ENCODE data around the gene SLC35F5. TPM values are rescaled to one million over a fixed set of nuclear protein-coding genes. Genes with fewer than 3 reads are reported as not detected.
A peak's percentile ranks its signal among the peaks of the same experiment; 100 is the strongest.

The SLC35F5 gene
- total and polyA plus RNA-seq, 2 of the 13 experiments (the other 11 are each of a cell fraction or from before 2014, with no cell fraction given) = 139 to 174 TPM

DNA sequence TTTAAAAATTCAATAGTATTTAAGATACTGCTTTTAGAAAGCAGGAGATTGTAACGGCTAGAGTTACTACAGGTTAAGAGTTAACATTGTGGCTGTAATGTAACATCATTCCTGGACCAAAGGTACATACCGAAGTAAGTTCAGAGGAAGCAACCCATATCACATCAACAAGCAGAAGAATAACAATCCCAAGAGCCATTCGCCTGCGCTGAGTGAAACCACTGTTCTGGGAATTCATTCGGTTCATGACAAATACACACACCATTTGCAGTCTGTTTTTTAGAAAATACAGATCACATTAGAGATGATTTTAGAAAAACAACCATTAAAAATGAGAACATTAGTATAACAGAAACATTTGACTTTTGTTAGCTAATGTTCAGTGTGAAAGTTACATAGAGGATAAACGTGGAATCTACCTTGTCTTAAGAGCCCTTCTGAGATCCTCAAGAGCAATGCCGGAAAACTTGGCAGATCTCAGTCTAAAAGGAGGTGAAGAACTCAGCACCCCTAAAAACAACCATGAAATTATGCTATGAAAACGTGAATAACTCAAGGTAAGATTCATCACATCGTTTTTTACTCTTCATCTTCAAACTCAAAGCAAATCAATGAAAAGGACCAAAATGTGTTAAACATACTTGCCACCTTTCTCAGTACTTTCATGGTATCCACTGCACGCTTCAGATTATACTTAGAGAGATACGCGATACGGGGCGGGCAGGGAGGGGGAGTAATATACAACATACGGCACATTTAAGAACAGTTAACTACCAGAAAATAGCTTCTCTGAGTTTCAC lies 1.2 kb downstream of the SLC35F5 start (continued):
- TF ChIP-seq ZZZ3 (CRISPR knock-in tag; IDR thresholded peaks at IDR 0.05; ENCODE audit: borderline replicate concordance) (no peak), GZF1 (CRISPR knock-in tag; IDR thresholded peaks at IDR 0.05) (peak; percentile 25; the same call in 1 of the 2 replicates), NFKB2 (CRISPR knock-in tag; IDR thresholded peaks at IDR 0.05; ENCODE audit: borderline replicate concordance) (no peak), MIXL1 (CRISPR knock-in tag; IDR thresholded peaks at IDR 0.05) (no peak), HDAC2 (CRISPR knock-in tag; IDR thresholded peaks at IDR 0.05) (peak; percentile 33; the same call in 1 of the 2 replicates), SSRP1 (CRISPR knock-in tag; IDR thresholded peaks at IDR 0.05) (peak; percentile 84; the same call in 1 of the 2 replicates), ZNF124 (CRISPR knock-in tag; IDR thresholded peaks at IDR 0.05) (no peak), PTBP1 (IDR thresholded peaks at IDR 0.05; ENCODE audit: low read depth, low read length, poor library complexity, severe bottlenecking) (no peak), FOXA1 (IDR thresholded peaks at IDR 0.05) (no peak), FOXA1 (CRISPR knock-in tag; IDR thresholded peaks at IDR 0.05) (peak; percentile 44; the same call in 1 of the 2 replicates), ZSCAN29 (CRISPR knock-in tag; conservative IDR thresholded peaks at IDR 0.05) (0 out of 2 replicates have a peak, but pooled peaks have one; percentile 30), SAP130 (CRISPR knock-in tag; IDR thresholded peaks at IDR 0.05; ENCODE audit: low read depth) (peak; percentile 71), SIX1 (CRISPR knock-in tag; IDR thresholded peaks at IDR 0.05; ENCODE audit: borderline replicate concordance) (peak; percentile 10; the same call in 1 of the 2 replicates), FOXA3 (CRISPR knock-in tag; IDR thresholded peaks at IDR 0.05) (peak; percentile 60; the same call in 1 of the 2 replicates), AGO1 (IDR thresholded peaks at IDR 0.05; ENCODE audit: low read depth, low read length, poor library complexity, severe bottlenecking) (no peak), TEAD3 (CRISPR knock-in tag; optimal IDR thresholded peaks at IDR 0.05; ENCODE audit: borderline replicate concordance) (peak; percentile 79), TOE1 (CRISPR knock-in tag; IDR thresholded peaks at IDR 0.05) (0 out of 2 replicates have a peak, but pooled peaks have one; percentile 60), ZNF24 (IDR thresholded peaks at IDR 0.05) (no peak), SETDB1 (CRISPR knock-in tag; IDR thresholded peaks at IDR 0.05; ENCODE audit: borderline replicate concordance) (0 out of 2 replicates have a peak, but pooled peaks have one; percentile 45), ZNF441 (CRISPR knock-in tag; IDR thresholded peaks at IDR 0.05; ENCODE audit: borderline replicate concordance) (no peak), REL (CRISPR knock-in tag; conservative IDR thresholded peaks at IDR 0.05) (no peak), CEBPG (CRISPR knock-in tag; IDR thresholded peaks at IDR 0.05) (peak; percentile 41), SOX13 (IDR thresholded peaks at IDR 0.05) (no peak), SOX13 (CRISPR knock-in tag; conservative IDR thresholded peaks at IDR 0.05 in 1 of 2, IDR thresholded peaks at IDR 0.05 in 1 of 2) (0 out of 4 replicates have a peak, but pooled peaks of 1 of the 2 experiments have one; percentile 9), POLR2A (IDR thresholded peaks at IDR 0.05; ENCODE audit: insufficient read depth in 1 of 2, low read depth in 2 of 2, low read length in 2 of 2) (0 out of 4 replicates have a peak, but pooled peaks of 1 of the 2 experiments have one; percentile 34), ZNF432 (CRISPR knock-in tag; IDR thresholded peaks at IDR 0.05; ENCODE audit: borderline replicate concordance) (no peak), ZNF615 (CRISPR knock-in tag; IDR thresholded peaks at IDR 0.05; ENCODE audit: borderline replicate concordance) (no peak), ZKSCAN5 (CRISPR knock-in tag; IDR thresholded peaks at IDR 0.05) (no peak)
- TF ChIP-seq, protein P1, sequence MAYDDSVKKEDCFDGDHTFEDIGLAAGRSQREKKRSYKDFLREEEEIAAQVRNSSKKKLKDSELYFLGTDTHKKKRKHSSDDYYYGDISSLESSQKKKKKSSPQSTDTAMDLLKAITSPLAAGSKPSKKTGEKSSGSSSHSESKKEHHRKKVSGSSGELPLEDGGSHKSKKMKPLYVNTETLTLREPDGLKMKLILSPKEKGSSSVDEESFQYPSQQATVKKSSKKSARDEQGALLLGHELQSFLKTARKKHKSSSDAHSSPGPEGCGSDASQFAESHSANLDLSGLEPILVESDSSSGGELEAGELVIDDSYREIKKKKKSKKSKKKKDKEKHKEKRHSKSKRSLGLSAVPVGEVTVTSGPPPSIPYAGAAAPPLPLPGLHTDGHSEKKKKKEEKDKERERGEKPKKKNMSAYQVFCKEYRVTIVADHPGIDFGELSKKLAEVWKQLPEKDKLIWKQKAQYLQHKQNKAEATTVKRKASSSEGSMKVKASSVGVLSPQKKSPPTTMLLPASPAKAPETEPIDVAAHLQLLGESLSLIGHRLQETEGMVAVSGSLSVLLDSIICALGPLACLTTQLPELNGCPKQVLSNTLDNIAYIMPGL (CRISPR knock-in tag; IDR thresholded peaks at IDR 0.05; ENCODE audit: borderline replicate concordance in 1 of 2, low read depth in 1 of 2) = 0 out of 4 replicates have a peak, but pooled peaks of 1 of the 2 experiments have one; percentile 49
- TF ChIP-seq, protein P2, sequence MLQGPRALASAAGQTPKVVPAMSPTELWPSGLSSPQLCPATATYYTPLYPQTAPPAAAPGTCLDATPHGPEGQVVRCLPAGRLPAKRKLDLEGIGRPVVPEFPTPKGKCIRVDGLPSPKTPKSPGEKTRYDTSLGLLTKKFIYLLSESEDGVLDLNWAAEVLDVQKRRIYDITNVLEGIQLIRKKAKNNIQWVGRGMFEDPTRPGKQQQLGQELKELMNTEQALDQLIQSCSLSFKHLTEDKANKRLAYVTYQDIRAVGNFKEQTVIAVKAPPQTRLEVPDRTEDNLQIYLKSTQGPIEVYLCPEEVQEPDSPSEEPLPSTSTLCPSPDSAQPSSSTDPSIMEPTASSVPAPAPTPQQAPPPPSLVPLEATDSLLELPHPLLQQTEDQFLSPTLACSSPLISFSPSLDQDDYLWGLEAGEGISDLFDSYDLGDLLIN (CRISPR knock-in tag; IDR thresholded peaks at IDR 0.05; ENCODE audit: borderline replicate concordance) = no peak
